H9 (cell line): ENCODE measurements around the gene ZSWIM6. TPM values are rescaled to one million over a fixed set of nuclear protein-coding genes. Genes with fewer than 3 reads are reported as not detected.

ENCODE experiments used
- DNase-seq: peaks from one replicate; pipeline ENCODE4 v3.0.0-alpha.2; 2017
- H2AFZ ChIP-seq: one replicate; pipeline ENCODE4 v1.6.1; 2013; ENCODE audit warnings: mild to moderate bottlenecking, low read length, control low read depth, moderate library complexity
- H2AK5ac ChIP-seq: 2 replicates; pipeline ENCODE4 v1.6.1; 2013; ENCODE audit warnings: low read length, control low read depth, mixed read lengths; ENCODE audit not compliant: insufficient read length
- H2BK120ac ChIP-seq: one replicate; pipeline ENCODE4 v1.6.1; 2013; ENCODE audit warnings: low read depth, mild to moderate bottlenecking, low read length, control low read depth, inconsistent platforms; ENCODE audit not compliant: poor library complexity, severe bottlenecking
- H2BK12ac ChIP-seq: 2 replicates; pipeline ENCODE4 v1.6.1; 2013; ENCODE audit warnings: low read length, control low read depth, mixed read lengths, low read depth; ENCODE audit not compliant: insufficient read length
- H2BK15ac ChIP-seq: 2 replicates; pipeline ENCODE4 v1.6.1; 2013; ENCODE audit warnings: low read depth, low read length, control low read depth
- H2BK20ac ChIP-seq: one replicate; pipeline ENCODE4 v1.6.1; 2013; ENCODE audit warnings: low read depth, mild to moderate bottlenecking, low read length, control low read depth, inconsistent platforms; ENCODE audit not compliant: poor library complexity, severe bottlenecking
- H2BK5ac ChIP-seq: 2 replicates; pipeline ENCODE4 v1.6.1; 2013; ENCODE audit warnings: low read length, control low read depth, mixed read lengths; ENCODE audit not compliant: insufficient read length
- H3K14ac ChIP-seq: 2 replicates; pipeline ENCODE4 v1.6.1; 2013; ENCODE audit warnings: low read length, control low read depth; ENCODE audit not compliant: insufficient read depth
- H3K18ac ChIP-seq: 2 replicates; pipeline ENCODE4 v1.6.1; 2013; ENCODE audit warnings: low read depth, mild to moderate bottlenecking, mixed read lengths, low read length, control low read depth; ENCODE audit not compliant: insufficient read length
- H3K23ac ChIP-seq: 2 replicates; pipeline ENCODE4 v1.6.1; 2013; ENCODE audit warnings: low read length, control low read depth, mixed read lengths, low read depth; ENCODE audit not compliant: insufficient read length
- H3K23me2 ChIP-seq: 2 replicates; pipeline ENCODE4 v1.6.1; 2013; ENCODE audit warnings: low read depth, mild to moderate bottlenecking, mixed read lengths, low read length, control low read depth; ENCODE audit not compliant: insufficient read length, poor library complexity, severe bottlenecking
- H3K27ac ChIP-seq: 2 replicates; pipeline ENCODE4 v1.5.1; 2013; ENCODE audit warnings: low read length, control low read depth, mixed read lengths, low read depth; ENCODE audit not compliant: insufficient read length
- H3K27me3 ChIP-seq: 2 replicates; pipeline ENCODE4 v1.6.1; 2013; ENCODE audit warnings: low read length, control low read depth, inconsistent platforms; ENCODE audit not compliant: insufficient read depth
- H3K4ac ChIP-seq: 2 replicates; pipeline ENCODE4 v1.6.1; 2013; ENCODE audit warnings: low read depth, mild to moderate bottlenecking, control low read depth, inconsistent platforms, low read length, moderate library complexity
- H3K4me1 ChIP-seq: 2 replicates; pipeline ENCODE4 v1.6.1; 2013; ENCODE audit warnings: low read length, control low read depth, inconsistent platforms; ENCODE audit not compliant: insufficient read depth
- H3K4me2 ChIP-seq: 2 replicates; pipeline ENCODE4 v1.6.1; 2013; ENCODE audit warnings: low read length, control low read depth, mixed read lengths; ENCODE audit not compliant: insufficient read length, insufficient read depth
- H3K56ac ChIP-seq: 2 replicates; pipeline ENCODE4 v1.6.1; 2013; ENCODE audit warnings: low read depth, mild to moderate bottlenecking, mixed read lengths, low read length, control low read depth; ENCODE audit not compliant: insufficient read length
- H3K79me1 ChIP-seq: 2 replicates; pipeline ENCODE4 v1.6.1; 2013; ENCODE audit warnings: low read depth, mild to moderate bottlenecking, moderate library complexity, low read length, control low read depth, inconsistent platforms; ENCODE audit not compliant: insufficient read depth, poor library complexity, severe bottlenecking
- H3K79me2 ChIP-seq: 2 replicates; pipeline ENCODE4 v1.6.1; 2013; ENCODE audit warnings: low read length, control low read depth, inconsistent platforms; ENCODE audit not compliant: insufficient read depth
- H3K9ac ChIP-seq: 2 replicates; pipeline ENCODE4 v1.6.1; 2013; ENCODE audit warnings: low read length, control low read depth, mixed read lengths; ENCODE audit not compliant: insufficient read length; ENCODE audit errors: extremely low read depth
- H3K9me3 ChIP-seq: one replicate; pipeline ENCODE4 v1.6.1; 2013; ENCODE audit warnings: low read depth, low read length, inconsistent platforms; ENCODE audit not compliant: control insufficient read depth
- H3T11ph ChIP-seq: one replicate; pipeline ENCODE4 v1.6.1; 2013; ENCODE audit warnings: mild to moderate bottlenecking, low read length, control low read depth, inconsistent platforms
- H4K20me1 ChIP-seq: one replicate; pipeline ENCODE4 v1.6.1; 2013; ENCODE audit not compliant: control insufficient read depth, insufficient read length, insufficient read depth
- H4K5ac ChIP-seq: 2 replicates; pipeline ENCODE4 v1.6.1; 2013; ENCODE audit warnings: low read depth, mild to moderate bottlenecking, mixed read lengths, low read length, control low read depth; ENCODE audit not compliant: insufficient read length
- H4K8ac ChIP-seq: replicated peaks from 2 replicates; pipeline ENCODE4 v1.6.1; 2013; ENCODE audit warnings: low read length, control low read depth, mixed read lengths, low read depth; ENCODE audit not compliant: insufficient read length
- H4K91ac ChIP-seq: 2 replicates; pipeline ENCODE4 v1.6.1; 2013; ENCODE audit warnings: low read depth, mild to moderate bottlenecking, moderate library complexity, mixed read lengths, low read length, control low read depth; ENCODE audit not compliant: insufficient read length
- H3K27ac Mint-ChIP-seq, 3 experiments: 2 replicates in 2 of 3; 3 replicates in 1 of 3; pipeline ENCODE4 v1.8.0; 2020 to 2021; ENCODE audit warnings: mixed read lengths in 3 of 3, mild to moderate bottlenecking in 1 of 3, moderate library complexity in 1 of 3
- H3K27me3 Mint-ChIP-seq: 2 replicates; pipeline ENCODE4 v1.8.0; 2021; ENCODE audit warnings: low read depth, mild to moderate bottlenecking, moderate library complexity, mixed read lengths
- H3K36me3 Mint-ChIP-seq, 3 experiments: 2 replicates in 2 of 3; 3 replicates in 1 of 3; pipeline ENCODE4 v1.8.0; 2020 to 2021; ENCODE audit warnings: low read depth in 3 of 3, mixed read lengths in 3 of 3; ENCODE audit not compliant: insufficient read depth in 1 of 3
- H3K4me1 Mint-ChIP-seq, 2 experiments: 2 replicates each; pipeline ENCODE4 v1.8.0; 2020; ENCODE audit warnings: mixed read lengths in 2 of 2
- H3K4me3 Mint-ChIP-seq, 2 experiments: 2 replicates in 1 of 2; 3 replicates in 1 of 2; pipeline ENCODE4 v1.8.0; 2020 to 2021; ENCODE audit warnings: mild to moderate bottlenecking in 2 of 2, mixed read lengths in 2 of 2, moderate library complexity in 1 of 2
- H3K9me3 Mint-ChIP-seq, 2 experiments: 2 replicates in 1 of 2; 3 replicates in 1 of 2; pipeline ENCODE4 v1.8.0; 2020; ENCODE audit warnings: mild to moderate bottlenecking in 2 of 2, mixed read lengths in 2 of 2, moderate library complexity in 1 of 2
- CTCF ChIP-seq: fragments of 200-600 bp; sonication (generic); conservative IDR thresholded peaks from 3 replicates; pipeline ENCODE4 v1.8.0; 2021; ENCODE audit warnings: antibody characterized with exemption, mild to moderate bottlenecking
- WGBS: extraction: QIAGEN DNeasy Blood & Tissue Kit; methylation state at CpG from one replicate; pipeline ENCODE4 v1.1.7; 2013; ENCODE audit warnings: missing lambda C conversion rate, low lambda C conversion rate, mixed read lengths; ENCODE audit not compliant: insufficient read length; ENCODE audit errors: extremely low coverage; 5-methylcytosine and 5-hydroxymethylcytosine counted together
- total RNA-seq: library from RNA; stranded (reverse); gene quantifications from 2 replicates; pipeline ENCODE4 v1.2.1, GENCODE V29; 2021

ZSWIM6 gene
- total RNA-seq, 1 experiment from 2014 or later: 11.5 TPM

DNA sequence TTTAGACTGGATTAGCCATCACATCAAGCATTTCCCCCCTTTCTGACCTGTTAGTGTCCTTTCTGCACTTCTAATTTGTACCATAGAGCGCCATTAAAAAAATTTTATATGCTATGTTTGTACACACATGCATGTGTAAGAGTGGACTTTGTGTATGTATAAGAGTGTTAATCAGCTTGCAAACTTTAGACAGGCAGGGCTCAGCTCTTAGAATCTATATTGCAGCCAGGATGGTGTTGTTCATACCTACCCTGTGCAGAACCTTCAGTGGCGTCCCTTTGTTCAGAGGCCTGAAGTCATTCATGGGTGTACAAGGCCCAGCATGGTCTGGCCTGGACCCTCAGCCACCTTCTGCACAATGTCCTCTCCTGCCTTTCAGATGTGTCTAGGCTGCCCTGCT lies 19.7 kb downstream of the ZSWIM6 start:
- no peak overlapping the region for H3K14ac ChIP-seq
- DNase-seq: no peak
- no peak overlapping the region for H2BK120ac ChIP-seq
- no peak overlapping the region for H3K56ac ChIP-seq
- Mint-ChIP-seq H3K27ac (no peak overlapping the region), H3K36me3 (peaks cover 0 to 8% (median 6%) of the 10 kb centered on the region in 3 experiments; a peak in 6 of 7 replicates), H3K4me1 (peaks cover 3% of the 10 kb centered on the region in 2 experiments; a peak in 2 of 4 replicates), H3K9me3 (peaks cover 0 to under 1% of the 10 kb centered on the region in 2 experiments; a peak in 3 of 5 replicates), H3K27me3 (no peaks in the 10 kb centered on the region), H3K4me3 (no peak overlapping the region)
- no peaks in the 10 kb centered on the region for H4K20me1 ChIP-seq
- no peak overlapping the region for H2BK15ac ChIP-seq
- no peak for TF ChIP-seq CTCF
- no peak overlapping the region for H2BK12ac ChIP-seq
- H2AFZ ChIP-seq: no peak overlapping the region
- H3K23ac ChIP-seq: no peak overlapping the region
- H3K9me3 ChIP-seq: no peaks in the 10 kb centered on the region
- no peak overlapping the region for H4K8ac ChIP-seq
- H2BK5ac ChIP-seq: no peak overlapping the region
- H2AK5ac ChIP-seq: no peak overlapping the region
- H3K9ac ChIP-seq: no peak overlapping the region
- H3K4ac ChIP-seq: no peak overlapping the region
- no peak overlapping the region for H3K18ac ChIP-seq
- H3K79me1 ChIP-seq: peaks cover 2% of the 10 kb centered on the region
- no peak overlapping the region for H2BK20ac ChIP-seq
- no peak overlapping the region for H4K5ac ChIP-seq
- WGBS: no CpG with 5 or more reads among the region's 2 CpGs
- H3K4me2 ChIP-seq: no peak overlapping the region
- peaks cover 6% of the 10 kb centered on the region; the same call in 1 of the 2 replicates for H3K79me2 ChIP-seq
- H3K4me1 ChIP-seq: peaks cover 2% of the 10 kb centered on the region; the same call in 1 of the 2 replicates
- no peak overlapping the region for H3K27ac ChIP-seq
- no peak overlapping the region for H3T11ph ChIP-seq
- H3K23me2 ChIP-seq: no peaks in the 10 kb centered on the region
- no peaks in the 10 kb centered on the region for H3K27me3 ChIP-seq
- no peak overlapping the region for H4K91ac ChIP-seq
